Karpas-422 (cell line): ENCODE measurements around the gene BARX2. TPM values are rescaled to one million over a fixed set of nuclear protein-coding genes. Genes with fewer than 3 reads are reported as not detected.

Experiments
- DNase-seq: peaks from one replicate; pipeline ENCODE4 v3.0.0-alpha.2; 2015
- H2AFZ ChIP-seq: fragments of 200-600 bp; sonication (generic); 2 replicates; pipeline ENCODE4 v1.6.1; 2014; ENCODE audit warnings: antibody characterized with exemption, low read length, mixed read lengths
- H3K27ac ChIP-seq: fragments of 200-600 bp; sonication (generic); 2 replicates; pipeline ENCODE4 v1.5.1; 2014; ENCODE audit warnings: mild to moderate bottlenecking, low read length, moderate library complexity
- H3K27me3 ChIP-seq: fragments of 200-600 bp; sonication (generic); 2 replicates; pipeline ENCODE4 v1.6.1; 2014; ENCODE audit warnings: low read length, mixed read lengths
- H3K36me3 ChIP-seq: fragments of 200-600 bp; sonication (generic); 2 replicates; pipeline ENCODE4 v1.6.1; 2014; ENCODE audit warnings: low read length, mixed read lengths; ENCODE audit not compliant: insufficient read depth
- H3K4me1 ChIP-seq: fragments of 200-600 bp; sonication (generic); 2 replicates; pipeline ENCODE4 v1.6.1; 2014; ENCODE audit warnings: mild to moderate bottlenecking, low read length, mixed read lengths
- H3K4me2 ChIP-seq: fragments of 200-600 bp; sonication (generic); 2 replicates; pipeline ENCODE4 v1.6.1; 2014; ENCODE audit warnings: low read length, low read depth, mild to moderate bottlenecking; ENCODE audit not compliant: poor library complexity, severe bottlenecking
- H3K4me3 ChIP-seq: fragments of 200-600 bp; sonication (generic); 2 replicates; pipeline ENCODE4 v1.5.1; 2014; ENCODE audit warnings: mild to moderate bottlenecking, antibody characterized with exemption, low read length, mixed read lengths
- H3K79me2 ChIP-seq: fragments of 200-600 bp; sonication (generic); 2 replicates; pipeline ENCODE4 v1.6.1; 2014; ENCODE audit warnings: mild to moderate bottlenecking, low read length, mixed read lengths
- H3K9ac ChIP-seq: fragments of 200-600 bp; sonication (generic); 2 replicates; pipeline ENCODE4 v1.6.0; 2014; ENCODE audit warnings: low read length
- H3K9me2 ChIP-seq: fragments of 200-600 bp; sonication (generic), shearing (Covaris generic); replicated peaks from 2 replicates; pipeline ENCODE4 v1.6.0; 2014; ENCODE audit warnings: mild to moderate bottlenecking, low read length, moderate library complexity; ENCODE audit not compliant: insufficient read depth
- H3K9me3 ChIP-seq: fragments of 300-700, 200-600 bp; sonication (generic); 2 replicates; pipeline ENCODE4 v1.6.1; 2014; ENCODE audit warnings: low read length, mixed read lengths
- H4K20me1 ChIP-seq: fragments of 200-600 bp; sonication (generic); 2 replicates; pipeline ENCODE4 v1.6.1; 2014; ENCODE audit warnings: mild to moderate bottlenecking, antibody characterized with exemption, low read length, low read depth; ENCODE audit not compliant: insufficient read depth
- total RNA-seq: library from RNA; depleted of rRNA; stranded (reverse); fragments of >200 nt; shearing (Covaris generic); gene quantifications from 2 replicates; pipeline ENCODE4 v1.2.3, GENCODE V29; 2014; ENCODE audit warnings: low replicate concordance

Gene BARX2
- total RNA-seq, 1 experiment from 2014 or later: not detected

GRCh38 chr11:129445226-129445625, 69.6 kb downstream of the BARX2 start:
- Histone ChIP-seq H3K27ac (no peak overlapping the region), H3K27me3 (no peaks in the 10 kb centered on the region), H3K4me2 (no peak overlapping the region), H2AFZ (no peak overlapping the region), H3K9ac (no peak overlapping the region), H3K79me2 (no peaks in the 10 kb centered on the region), H3K4me1 (no peaks in the 10 kb centered on the region), H3K4me3 (no peak overlapping the region), H3K36me3 (no peaks in the 10 kb centered on the region), H4K20me1 (no peaks in the 10 kb centered on the region), H3K9me2 (no peaks in the 10 kb centered on the region), H3K9me3 (no peaks in the 10 kb centered on the region)
- DNase-seq: no peak

- Histone ChIP-seq H3K9me2 (no peaks in the 10 kb centered on the region), H2AFZ (no peak overlapping the region), H3K79me2 (no peaks in the 10 kb centered on the region), H3K4me1 (no peaks in the 10 kb centered on the region), H3K9me3 (no peaks in the 10 kb centered on the region), H3K36me3 (no peaks in the 10 kb centered on the region), H3K27ac (no peak overlapping the region), H3K4me3 (no peak overlapping the region), H4K20me1 (no peaks in the 10 kb centered on the region), H3K27me3 (no peaks in the 10 kb centered on the region), H3K9ac (no peak overlapping the region), H3K4me2 (no peak overlapping the region)
- DNase-seq: no peak
Measured at GRCh38 chr11:129446572-129446971, 70.9 kb downstream of the BARX2 start.

GRCh38 chr11:129447654-129448239, 72.1 kb downstream of the BARX2 start:
- H3K9ac ChIP-seq: no peak overlapping the region
- no peaks in the 10 kb centered on the region for H4K20me1 ChIP-seq
- no peaks in the 10 kb centered on the region for H3K9me2 ChIP-seq
- H3K4me3 ChIP-seq: no peak overlapping the region
- no peak overlapping the region for H3K27ac ChIP-seq
- no peak overlapping the region for H2AFZ ChIP-seq
- H3K36me3 ChIP-seq: no peaks in the 10 kb centered on the region
- no peak for DNase-seq
- H3K79me2 ChIP-seq: no peaks in the 10 kb centered on the region
- no peaks in the 10 kb centered on the region for H3K27me3 ChIP-seq
- no peaks in the 10 kb centered on the region for H3K9me3 ChIP-seq
- no peak overlapping the region for H3K4me2 ChIP-seq
- H3K4me1 ChIP-seq: no peaks in the 10 kb centered on the region

GRCh38 chr11:129451524-129451923, 75.9 kb downstream of the BARX2 start:
- H3K9ac ChIP-seq: no peak overlapping the region
- H3K4me3 ChIP-seq: no peak overlapping the region
- no peaks in the 10 kb centered on the region for H3K79me2 ChIP-seq
- H2AFZ ChIP-seq: no peak overlapping the region
- H3K4me2 ChIP-seq: no peak overlapping the region
- H4K20me1 ChIP-seq: no peaks in the 10 kb centered on the region
- no peaks in the 10 kb centered on the region for H3K27me3 ChIP-seq
- no peaks in the 10 kb centered on the region for H3K4me1 ChIP-seq
- no peaks in the 10 kb centered on the region for H3K9me2 ChIP-seq
- DNase-seq: no peak
- H3K27ac ChIP-seq: no peak overlapping the region
- H3K36me3 ChIP-seq: no peaks in the 10 kb centered on the region
- no peaks in the 10 kb centered on the region for H3K9me3 ChIP-seq

GRCh38 chr11:129453293-129453721, 77.7 kb downstream of the BARX2 start:
- Histone ChIP-seq H3K9me2 (no peaks in the 10 kb centered on the region), H3K79me2 (no peaks in the 10 kb centered on the region), H3K4me1 (no peaks in the 10 kb centered on the region), H3K4me3 (no peak overlapping the region), H3K9ac (no peak overlapping the region), H3K4me2 (no peak overlapping the region), H3K9me3 (no peaks in the 10 kb centered on the region), H2AFZ (no peak overlapping the region), H4K20me1 (no peaks in the 10 kb centered on the region), H3K27ac (no peak overlapping the region), H3K36me3 (no peaks in the 10 kb centered on the region), H3K27me3 (no peaks in the 10 kb centered on the region)
- no peak for DNase-seq

- Histone ChIP-seq H3K36me3 (no peaks in the 10 kb centered on the region), H3K4me3 (no peak overlapping the region), H3K9ac (no peak overlapping the region), H3K4me1 (no peaks in the 10 kb centered on the region), H4K20me1 (no peaks in the 10 kb centered on the region), H3K4me2 (no peak overlapping the region), H3K79me2 (no peaks in the 10 kb centered on the region), H3K27ac (no peak overlapping the region), H3K9me2 (no peaks in the 10 kb centered on the region), H3K27me3 (no peaks in the 10 kb centered on the region), H3K9me3 (no peaks in the 10 kb centered on the region), H2AFZ (no peak overlapping the region)
- no peak for DNase-seq
Measured at GRCh38 chr11:129455101-129455500, 79.5 kb downstream of the BARX2 start.

GRCh38 chr11:129455756-129456655, 80.4 kb downstream of the BARX2 start:
- no peak for DNase-seq
- Histone ChIP-seq H3K27ac (no peak overlapping the region), H4K20me1 (no peaks in the 10 kb centered on the region), H3K9me2 (no peaks in the 10 kb centered on the region), H3K9me3 (no peaks in the 10 kb centered on the region), H3K4me1 (no peaks in the 10 kb centered on the region), H3K9ac (no peak overlapping the region), H3K4me2 (no peak overlapping the region), H3K79me2 (no peaks in the 10 kb centered on the region), H2AFZ (no peak overlapping the region), H3K36me3 (no peaks in the 10 kb centered on the region), H3K4me3 (no peak overlapping the region), H3K27me3 (no peaks in the 10 kb centered on the region)

GRCh38 chr11:129457321-129457720, 81.7 kb downstream of the BARX2 start:
- no peak overlapping the region for H3K27ac ChIP-seq
- no peaks in the 10 kb centered on the region for H4K20me1 ChIP-seq
- no peak for DNase-seq
- no peak overlapping the region for H3K4me3 ChIP-seq
- H3K79me2 ChIP-seq: no peaks in the 10 kb centered on the region
- no peak overlapping the region for H3K4me2 ChIP-seq
- H2AFZ ChIP-seq: no peak overlapping the region
- H3K36me3 ChIP-seq: no peaks in the 10 kb centered on the region
- H3K9ac ChIP-seq: no peak overlapping the region
- H3K9me2 ChIP-seq: no peaks in the 10 kb centered on the region
- no peaks in the 10 kb centered on the region for H3K4me1 ChIP-seq
- H3K27me3 ChIP-seq: no peaks in the 10 kb centered on the region
- no peaks in the 10 kb centered on the region for H3K9me3 ChIP-seq
